Measurements from ENCODE around the gene DGKQ. TPM values are rescaled to one million over a fixed set of nuclear protein-coding genes. Genes with fewer than 3 reads are reported as not detected.
A peak's percentile ranks its signal among the peaks of the same experiment; 100 is the strongest.

Gene DGKQ
- polyA plus RNA-seq, 2 of the 4 experiments (the other 2 are of a cell fraction) = 2.7 to 7.8 TPM

GRCh38 chr4:1011022-1011665 lies 37.8 kb upstream of the DGKQ start, which contains the start of gene FGFRL1 (continued):
- no peak for TF ChIP-seq PBX3 (IDR thresholded peaks at IDR 0.05)
- TF ChIP-seq ELK1 (IDR thresholded peaks at IDR 0.05; ENCODE audit: low read depth, low read length) = no peak
- TF ChIP-seq CHD2 (IDR thresholded peaks at IDR 0.05; ENCODE audit: low read length, partially characterized antibody) = no peak
- TF ChIP-seq NFE2L2 (conservative IDR thresholded peaks at IDR 0.05; ENCODE audit: low read length) = no peak

- H3K4me1 ChIP-seq = peaks cover 9% of the 10 kb centered on the region
- peak overlapping the region; percentile 95 for H3K4me2 ChIP-seq
- peak in 1 of 2 experiments; percentile 83 for DNase-seq (ENCODE audit: low read depth in 1 of 2, low spot score in 1 of 2)
- peak; percentile 61 to 73 for ATAC-seq
- ChIA-PET CTCF (interaction anchor here (0.5 to 1.2 kb wide), 3 partner anchors 43 to 345 kb away, joined by 3 read pairs; no protein-coding TSS in a partner anchor), POLR2A (no interaction called here)
- no peak for FAIRE-seq
- no peaks in the 10 kb centered on the region for H3K9me3 ChIP-seq
- peak overlapping the region; percentile 61 to 94 for H3K27ac ChIP-seq
- WGBS (ENCODE audit: missing lambda C conversion rate) = 2% methylated on average over 17 of the region's 36 CpGs
- TF ChIP-seq NFE2L2 (conservative IDR thresholded peaks at IDR 0.05; ENCODE audit: low read length) (no peak), ZFP36 (IDR thresholded peaks at IDR 0.05; ENCODE audit: borderline replicate concordance, partially characterized antibody) (peak; percentile 88), PBX3 (IDR thresholded peaks at IDR 0.05) (no peak), HOXB5 (CRISPR knock-in tag; IDR thresholded peaks at IDR 0.05) (peak; percentile 83; the same call in 1 of the 2 replicates), MAX (IDR thresholded peaks at IDR 0.05) (peak; percentile 72), CEBPB (IDR thresholded peaks at IDR 0.05) (peak in 1 of 2 experiments; percentile 55; a peak in 2 of 4 replicates), CHD4 (IDR thresholded peaks at IDR 0.05; ENCODE audit: borderline replicate concordance) (no peak), E2F6 (IDR thresholded peaks at IDR 0.05; ENCODE audit: borderline replicate concordance, low read depth) (peak; percentile 75)
- H3K4me3 ChIP-seq = peak overlapping the region; percentile 73
Measured at GRCh38 chr4:1010395-1011021, 37.1 kb upstream of the DGKQ start.

GRCh38 chr4:1009542-1010394 lies 36.4 kb upstream of the DGKQ start:
- ChIA-PET CTCF (interaction anchor here (0.5 to 1.2 kb wide), 2 partner anchors 44 to 346 kb away, joined by 3 read pairs; no protein-coding TSS in a partner anchor), POLR2A (no interaction called here)
- Histone ChIP-seq H3K4me3 (peak overlapping the region; percentile 73), H3K4me1 (peaks cover 9% of the 10 kb centered on the region), H3K4me2 (peak overlapping the region; percentile 99), H3K9me3 (no peaks in the 10 kb centered on the region), H3K27ac (peak overlapping the region; percentile 77 to 94)
- DNase-seq (ENCODE audit: low read depth in 1 of 2, low spot score in 1 of 2) (peak in 1 of 2 experiments; percentile 49), ATAC-seq (peak; percentile 37 to 52), FAIRE-seq (no peak)
- WGBS (ENCODE audit: missing lambda C conversion rate) = 3% methylated on average over 10 of the region's 109 CpGs
- TF ChIP-seq BHLHE40 (IDR thresholded peaks at IDR 0.05; ENCODE audit: low read depth, low read length) (no peak), MAX (IDR thresholded peaks at IDR 0.05) (0 out of 2 replicates have a peak, but pooled peaks have one; percentile 18), SMC3 (IDR thresholded peaks at IDR 0.05) (peak; percentile 46; the same call in 2 of the 3 replicates), MAZ (IDR thresholded peaks at IDR 0.05; ENCODE audit: borderline replicate concordance, low read depth, low read length) (no peak), CTCF (IDR thresholded peaks at IDR 0.05) (peak; percentile 43)

Measured in A549 (cell line).